DMS153 treated with DMSO at 0.1 percent for 48 hours (cell line): ENCODE measurements around the gene NPNT.

Experiments used
- DNase-seq: peaks from one replicate; lab custom pipeline; 2025; ENCODE audit not compliant: unreplicated experiment; lab: John Stamatoyannopoulos, UW

NPNT gene

GRCh38 chr4:106017975-106018374 is 122.7 kb downstream of the NPNT start:
- no peak for DNase-seq

DNA sequence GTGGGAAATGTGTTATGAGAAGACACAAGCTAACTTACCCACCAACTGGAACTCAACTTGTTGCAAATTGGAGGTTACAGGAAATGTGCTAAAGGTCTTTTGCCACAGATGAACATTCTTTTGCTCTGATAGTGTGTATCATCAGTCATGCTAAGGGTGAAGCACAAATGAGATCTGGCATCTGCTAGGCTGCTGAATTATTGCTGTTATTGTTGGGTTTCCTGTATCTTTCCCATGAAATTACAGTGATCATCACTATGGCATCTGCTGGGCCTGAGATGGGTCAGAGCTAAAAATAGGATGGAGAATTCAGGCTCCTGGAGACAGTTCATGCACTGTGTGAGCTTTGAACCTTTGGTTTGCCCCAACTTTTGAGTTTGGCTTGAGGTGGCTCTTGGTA is 124.5 kb downstream of the NPNT start:
- no peak for DNase-seq
